GM12892 (cell line): Measurements from ENCODE around the gene FCER2.
"Not testable (repeated sequence)": the region's sequence is repeated elsewhere in the genome, so short reads cannot be mapped to it uniquely, and the experiment has no call there.

ENCODE experiments used
- DNase-seq: peaks from one replicate; pipeline ENCODE4 v3.0.0; 2011; ENCODE audit not compliant: insufficient read length
- FAIRE-seq: peaks from 2 replicates; lab custom pipeline; 2011; peaks lifted over from hg19 to GRCh38; lab: Jason Lieb, UNC
- POLR2A ChIP-seq: IDR thresholded peaks from 2 replicates; pipeline ENCODE4 v1.6.1; 2011; ENCODE audit warnings: low read depth, low read length, control low read depth
- POLR2AphosphoS5 ChIP-seq: IDR thresholded peaks from 2 replicates; pipeline ENCODE4 v1.6.1; 2011; ENCODE audit warnings: low read depth, low read length, control low read depth
- TAF1 ChIP-seq: IDR thresholded peaks from 2 replicates; pipeline ENCODE4 v1.6.1; 2011; ENCODE audit warnings: low read depth, mild to moderate bottlenecking, control low read depth, low read length, borderline replicate concordance

FCER2 gene

GRCh38 chr19:7648265-7649014, 53.5 kb downstream of the FCER2 start:
- TF ChIP-seq TAF1 (no peak), POLR2A (no peak; the same call in 1 of the 2 replicates), POLR2AphosphoS5 (no peak; the same call in 1 of the 2 replicates)
- FAIRE-seq: peak; percentile 40
- DNase-seq: peak; percentile 16

GRCh38 chr19:7647156-7647555, 54.8 kb downstream of the FCER2 start:
- TF ChIP-seq POLR2AphosphoS5 (no peak), POLR2A (no peak), TAF1 (no peak)
- DNase-seq (no peak), FAIRE-seq (no peak)

- DNase-seq (no peak), FAIRE-seq (no peak)
- no peak for TF ChIP-seq POLR2AphosphoS5
- no peak for TF ChIP-seq POLR2A
- TF ChIP-seq TAF1: no peak
Observed at GRCh38 chr19:7646426-7646700, 55.6 kb downstream of the FCER2 start.

- TF ChIP-seq POLR2AphosphoS5 (no peak), POLR2A (no peak), TAF1 (no peak)
- FAIRE-seq (no peak), DNase-seq (no peak)
Observed at GRCh38 chr19:7645656-7646425, 56.1 kb downstream of the FCER2 start.

DNA sequence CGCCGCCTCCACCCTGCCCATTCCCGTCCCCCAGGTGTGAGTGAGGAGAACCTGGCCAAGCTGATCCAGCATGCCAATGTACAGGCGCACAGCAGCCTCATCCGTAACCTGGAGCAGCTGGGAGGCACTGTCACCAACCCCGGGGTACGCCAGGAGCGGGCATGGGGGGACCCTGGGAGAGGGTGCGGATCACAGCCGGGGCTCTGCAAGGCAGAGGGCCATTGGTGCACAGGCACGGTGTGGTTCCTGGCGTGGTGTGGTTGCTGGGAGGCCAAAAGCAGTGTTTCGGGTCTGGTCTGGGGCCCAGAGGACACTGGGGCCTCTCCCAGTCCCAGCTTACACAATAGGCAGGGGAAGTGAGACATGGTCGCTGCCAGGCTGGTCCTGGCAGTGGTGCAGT, 56.8 kb downstream of the FCER2 start:
- DNase-seq (no peak), FAIRE-seq (no peak)

DNA sequence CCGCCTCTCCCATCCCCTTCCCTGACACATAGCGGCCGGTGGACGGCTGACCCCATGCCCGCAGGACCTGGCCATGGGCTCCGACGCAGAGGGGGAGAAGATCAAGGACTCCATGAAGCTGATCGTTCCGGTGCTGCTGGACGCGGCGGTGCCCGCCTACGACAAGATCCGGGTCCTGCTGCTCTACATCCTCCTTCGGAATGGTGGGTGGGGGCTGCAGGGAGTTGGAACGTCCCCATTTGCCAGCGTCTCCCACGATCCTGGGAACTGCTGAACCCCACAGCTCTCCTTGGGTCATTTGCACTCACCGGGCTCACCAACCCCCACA, 57.4 kb downstream of the FCER2 start:
- DNase-seq (no peak), FAIRE-seq (no peak)
- TF ChIP-seq POLR2A (no peak), POLR2AphosphoS5 (no peak), TAF1 (no peak)

More for the DNA sequence above, 56.8 kb downstream of the FCER2 start:
- no peak for TF ChIP-seq TAF1
- 0 out of 2 replicates have a peak, but pooled peaks have one; percentile 29 for TF ChIP-seq POLR2A

DNA sequence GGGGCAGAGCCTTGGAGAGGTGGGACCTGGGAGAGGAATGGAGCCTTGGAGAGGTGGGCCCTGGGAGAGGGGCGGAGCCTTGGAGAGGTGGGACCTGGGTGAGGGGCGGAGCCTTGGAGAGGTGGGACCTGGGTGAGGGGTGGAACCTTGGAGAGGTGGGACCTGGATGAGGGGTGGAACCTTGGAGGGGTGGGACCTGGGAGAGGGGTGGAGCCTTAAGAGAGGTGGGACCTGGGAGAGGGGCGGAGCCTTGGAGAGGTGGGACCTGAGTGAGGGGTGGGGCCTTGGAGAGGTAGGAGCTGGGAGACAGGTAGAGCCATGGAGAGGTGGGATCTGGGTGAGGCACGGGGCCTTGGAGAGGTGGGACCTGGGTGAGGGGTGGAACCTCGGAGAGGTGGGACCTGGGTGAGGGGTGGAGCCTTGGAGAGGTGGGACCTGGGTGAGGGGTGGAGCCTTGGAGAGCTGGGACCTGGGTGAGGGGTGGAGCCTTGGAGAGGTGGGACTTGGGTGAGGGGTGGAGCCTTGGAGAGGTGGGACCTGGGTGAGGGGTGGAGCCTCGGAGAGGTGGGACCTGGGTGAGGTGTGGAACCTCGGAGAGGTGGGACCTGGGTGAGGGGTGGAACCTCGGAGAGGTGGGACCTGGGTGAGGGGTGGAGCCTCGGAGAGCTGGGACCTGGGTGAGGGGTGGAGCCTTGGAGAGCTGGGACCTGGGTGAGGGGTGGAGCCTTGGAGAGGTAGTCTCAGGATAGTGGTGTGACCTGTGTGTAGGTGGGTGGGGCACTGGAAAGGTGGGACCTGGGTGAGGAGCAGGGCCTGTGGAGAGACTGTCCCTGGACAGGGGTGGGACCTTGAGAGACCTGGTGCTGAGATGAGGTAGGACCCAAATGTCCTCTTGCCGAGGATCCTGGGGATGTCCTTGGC, 58.0 kb downstream of the FCER2 start:
- not testable (repeated sequence) for FAIRE-seq, DNase-seq

DNA sequence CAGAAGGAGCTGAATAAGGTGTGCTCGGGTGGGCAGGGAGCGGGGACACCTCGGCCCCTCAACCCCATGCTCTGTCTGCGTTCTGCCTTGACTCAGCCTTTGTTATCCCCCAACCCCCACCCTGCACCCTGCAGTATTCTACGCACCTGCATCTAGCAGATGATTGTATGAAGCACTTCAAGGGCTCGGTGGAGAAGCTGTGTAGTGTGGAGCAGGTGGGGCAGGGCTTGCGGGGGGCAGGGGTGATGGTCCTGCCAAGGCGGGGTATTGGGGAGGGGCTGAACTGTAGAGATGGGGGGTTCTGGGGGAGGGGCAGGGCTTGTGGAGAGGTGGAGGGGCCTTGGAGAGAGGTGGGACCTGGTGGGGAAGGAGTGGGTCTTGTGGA, 58.9 kb downstream of the FCER2 start:
- FAIRE-seq (no peak), DNase-seq (no peak)
- TF ChIP-seq TAF1 (no peak), POLR2AphosphoS5 (no peak), POLR2A (no peak)

DNA sequence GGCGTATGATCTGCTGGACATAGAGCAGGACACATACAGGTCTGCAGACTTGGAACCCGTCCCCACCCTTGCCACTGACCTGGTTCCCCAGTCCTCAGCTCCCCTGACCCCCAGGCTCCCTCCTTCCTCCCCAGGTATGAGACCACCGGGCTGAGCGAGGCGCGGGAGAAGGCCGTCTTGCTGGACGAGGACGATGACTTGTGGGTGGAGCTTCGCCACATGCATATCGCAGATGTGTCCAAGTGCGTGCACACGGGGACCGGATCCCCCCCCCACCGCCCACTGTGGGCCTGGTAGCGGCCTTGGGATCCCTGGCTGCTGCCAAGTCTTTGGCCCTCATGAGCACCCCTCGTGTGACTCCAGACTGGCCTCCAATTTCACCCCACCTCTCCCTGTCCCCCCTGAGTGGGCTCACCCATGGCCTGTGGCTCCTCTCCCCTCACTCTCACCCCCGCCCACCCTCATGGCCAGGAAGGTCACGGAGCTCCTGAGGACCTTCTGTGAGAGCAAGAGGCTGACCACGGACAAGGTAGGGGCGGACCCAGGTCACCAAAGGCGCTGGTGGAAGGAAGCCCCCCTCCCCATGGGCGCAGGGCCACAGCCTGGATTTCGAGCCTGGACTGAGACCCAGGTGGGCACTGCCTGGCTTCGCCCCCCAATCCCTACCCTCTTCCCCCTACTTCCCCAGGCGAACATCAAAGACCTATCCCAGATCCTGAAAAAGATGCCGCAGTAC, 59.5 kb downstream of the FCER2 start:
- TF ChIP-seq TAF1: no peak
- TF ChIP-seq POLR2AphosphoS5: no peak
- no peak for TF ChIP-seq POLR2A
- no peak for FAIRE-seq

GRCh38 chr19:7641290-7642276, 60.3 kb downstream of the FCER2 start:
- no peak for TF ChIP-seq POLR2AphosphoS5
- TF ChIP-seq TAF1: no peak
- no peak for TF ChIP-seq POLR2A
- no peak for DNase-seq
- no peak for FAIRE-seq

More for the DNA sequence above, 59.5 kb downstream of the FCER2 start:
- no peak for DNase-seq
